ENCODE measurements around the gene SLC38A9.

Gene SLC38A9

DNA sequence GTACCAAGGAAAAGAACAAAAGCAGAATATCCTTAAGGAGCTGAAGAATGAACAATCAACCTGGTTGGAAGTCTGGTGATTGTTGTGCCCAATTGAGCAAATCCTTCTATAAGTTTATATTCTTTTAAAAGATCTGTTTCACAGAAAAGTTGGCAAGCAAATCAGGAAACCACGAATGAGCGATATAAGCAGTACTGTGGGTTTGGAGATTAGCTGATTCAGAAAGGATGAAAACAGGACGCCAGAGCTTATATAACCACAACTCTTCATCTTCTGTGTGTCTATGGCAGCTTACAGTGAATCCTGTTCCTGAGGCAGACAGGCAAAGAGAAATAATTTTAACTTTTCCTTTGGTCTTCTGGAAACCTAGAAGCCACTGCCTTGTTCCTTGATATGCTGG lies 61.7 kb downstream of the SLC38A9 start:
- no peak for DNase-seq (ENCODE audit: low read depth in 2 of 2)

DNA sequence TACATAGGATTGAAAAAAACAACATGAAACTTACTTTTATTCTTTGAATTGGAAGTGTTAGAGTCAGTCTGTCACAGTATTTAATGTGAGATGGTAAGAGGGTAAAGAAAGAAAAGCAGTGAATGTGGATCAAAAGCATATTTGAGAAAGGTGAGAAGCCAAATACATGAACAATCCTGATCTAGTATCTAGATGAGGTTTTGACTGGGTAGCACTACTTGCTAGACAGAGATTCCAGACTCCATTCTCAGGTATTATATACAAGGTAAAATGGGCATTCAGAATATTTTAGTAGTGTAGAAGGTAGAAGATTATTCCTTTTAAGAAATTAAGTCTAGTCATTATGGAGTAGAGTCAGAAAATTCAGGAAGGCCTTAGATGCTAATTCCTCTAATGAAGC lies 62.2 kb downstream of the SLC38A9 start:
- no peak for DNase-seq (ENCODE audit: low read depth in 2 of 2)

DNA sequence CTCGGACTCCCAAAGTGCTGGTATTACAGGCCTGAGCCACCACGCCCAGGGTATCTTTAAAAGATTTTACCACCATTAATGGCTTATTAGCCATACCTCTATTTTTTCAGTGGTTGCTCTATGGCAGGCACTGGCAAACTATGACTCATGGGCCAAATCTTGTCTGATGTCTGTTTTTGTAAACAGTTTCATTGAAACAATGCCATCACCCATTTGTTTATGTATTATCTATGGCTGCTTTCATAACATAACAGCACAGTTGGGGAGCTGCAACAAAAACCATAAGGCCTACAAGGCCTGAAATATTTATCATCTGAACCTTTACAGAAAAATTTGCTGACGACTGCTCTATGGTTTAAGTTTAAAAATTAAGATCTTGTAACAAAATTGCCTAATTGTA lies 66.8 kb downstream of the SLC38A9 start:
- DNase-seq (ENCODE audit: low read depth in 2 of 2): no peak

DNA sequence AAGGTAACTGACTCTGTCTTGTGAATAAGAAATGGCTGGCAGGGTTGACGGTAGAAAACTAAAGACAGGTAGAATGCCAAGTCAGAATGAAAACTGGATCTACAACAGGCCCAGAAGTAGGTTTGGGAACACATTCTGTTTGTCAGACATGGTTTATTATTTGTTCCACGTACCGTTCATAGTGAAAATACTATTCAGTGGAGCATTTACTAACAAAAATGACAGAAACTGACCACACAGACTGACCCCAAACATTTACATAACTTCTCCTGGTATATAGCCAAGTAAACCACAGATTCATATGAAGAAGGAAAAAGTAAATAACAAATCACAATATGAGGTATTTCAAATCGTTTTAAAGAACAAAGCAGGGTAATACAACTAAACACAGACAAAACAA lies 73.7 kb downstream of the SLC38A9 start:
- no peak for DNase-seq (ENCODE audit: low read depth in 2 of 2)

DNA sequence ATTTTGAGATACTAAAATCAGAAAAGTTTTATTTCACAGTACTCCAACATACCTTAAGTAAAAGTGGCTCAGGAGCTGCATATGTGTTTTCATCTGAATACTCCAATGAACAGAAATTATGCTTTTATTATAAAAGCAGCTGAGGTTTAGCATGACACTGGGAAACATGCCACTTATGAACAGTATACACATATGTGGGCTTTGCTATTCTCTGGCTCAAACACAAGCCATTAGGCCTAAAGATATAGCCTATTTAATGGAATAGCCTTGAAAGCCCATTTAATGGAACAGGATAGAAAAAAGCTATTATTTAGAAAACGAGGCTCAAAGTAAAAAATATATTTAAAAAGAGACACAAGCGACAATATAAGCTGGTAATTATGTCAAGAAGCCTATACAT lies 74.1 kb downstream of the SLC38A9 start:
- DNase-seq (ENCODE audit: low read depth in 2 of 2): no peak

DNA sequence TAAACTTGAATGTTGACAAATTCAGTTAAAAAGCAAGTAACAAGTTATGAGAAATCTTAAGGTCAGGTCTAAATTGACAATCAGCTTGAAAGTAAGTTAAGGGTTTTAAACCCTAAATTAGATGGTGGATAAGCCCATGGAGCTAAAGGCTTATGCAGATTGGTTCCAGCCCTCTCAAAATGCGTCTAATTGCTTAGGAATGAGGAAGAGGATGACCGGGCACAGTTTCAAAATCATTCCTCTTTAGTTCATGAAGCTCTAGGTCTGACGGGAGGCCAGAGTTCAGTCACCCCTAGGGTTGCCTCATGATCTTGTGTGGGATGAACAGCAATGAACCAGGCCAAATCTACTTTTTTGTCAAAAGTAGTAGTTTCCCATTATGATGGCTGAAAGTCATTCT lies 75.4 kb downstream of the SLC38A9 start:
- DNase-seq (ENCODE audit: low read depth in 2 of 2): no peak

DNA sequence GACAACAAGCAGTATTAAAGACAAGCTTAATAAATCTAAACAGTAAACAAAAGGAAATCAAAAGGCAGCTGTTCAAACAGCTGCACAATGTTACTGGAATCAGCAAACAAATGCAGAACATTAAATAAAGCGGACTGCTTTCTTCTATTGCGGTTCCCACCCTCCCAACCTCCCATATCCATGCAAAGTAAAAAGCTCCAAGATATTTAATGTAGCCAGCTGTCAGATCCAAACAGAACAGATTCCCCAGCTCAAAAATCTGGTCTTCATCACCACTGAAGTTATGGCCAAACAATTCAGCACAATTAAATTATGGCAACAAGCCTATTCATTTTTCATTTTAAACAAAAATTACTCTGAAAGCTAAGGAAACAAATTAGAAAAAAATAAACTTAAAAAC lies 75.9 kb downstream of the SLC38A9 start:
- DNase-seq (ENCODE audit: low read depth in 2 of 2): no peak

DNA sequence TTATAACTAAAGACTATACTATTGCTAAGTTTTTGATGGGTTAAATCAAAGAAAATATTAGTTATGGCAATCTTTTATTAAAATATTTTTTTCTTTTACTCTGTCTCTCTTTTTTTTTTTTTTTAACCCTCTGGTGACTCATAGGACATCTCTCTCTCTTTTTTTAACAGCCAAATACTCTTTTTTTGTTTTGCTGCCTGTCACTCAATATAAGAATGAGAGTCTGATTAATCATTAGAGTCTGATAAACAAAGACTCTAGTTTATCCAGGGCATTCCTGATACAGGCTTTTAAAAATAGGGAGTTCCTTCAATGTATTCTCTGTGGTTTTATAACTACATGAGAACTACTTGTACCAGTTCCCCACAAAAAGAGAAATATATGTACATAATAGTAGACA lies 77.3 kb downstream of the SLC38A9 start:
- no peak for DNase-seq (ENCODE audit: low read depth in 2 of 2)

DNA sequence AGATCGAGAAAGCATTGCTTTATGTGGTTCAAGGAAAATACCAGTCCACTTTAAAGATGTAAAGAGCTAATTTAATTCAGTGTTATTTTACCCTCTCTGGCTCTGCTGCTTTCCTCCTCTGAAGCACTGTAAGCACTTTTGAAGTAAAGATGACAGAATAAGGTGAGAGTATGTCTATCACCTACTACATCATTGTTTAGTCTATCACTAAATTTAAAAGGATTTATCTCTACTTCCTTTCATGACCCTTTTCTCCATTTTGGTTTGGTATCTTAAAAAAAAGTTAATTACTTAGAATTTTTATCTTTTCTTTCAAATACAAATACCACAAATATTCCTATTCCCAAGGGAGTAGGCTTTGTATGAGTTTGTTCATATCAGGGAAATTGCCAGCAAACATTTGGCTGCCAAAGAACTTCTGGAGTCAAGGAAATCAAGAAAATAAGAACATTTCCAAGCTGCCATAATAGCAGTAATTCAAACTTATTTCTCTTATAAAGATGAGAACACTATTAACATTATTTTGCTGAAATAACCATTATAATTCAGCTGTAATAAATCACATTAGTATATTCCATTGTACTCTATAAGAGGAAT lies 77.8 kb downstream of the SLC38A9 start:
- DNase-seq (ENCODE audit: low read depth in 2 of 2): no peak

DNA sequence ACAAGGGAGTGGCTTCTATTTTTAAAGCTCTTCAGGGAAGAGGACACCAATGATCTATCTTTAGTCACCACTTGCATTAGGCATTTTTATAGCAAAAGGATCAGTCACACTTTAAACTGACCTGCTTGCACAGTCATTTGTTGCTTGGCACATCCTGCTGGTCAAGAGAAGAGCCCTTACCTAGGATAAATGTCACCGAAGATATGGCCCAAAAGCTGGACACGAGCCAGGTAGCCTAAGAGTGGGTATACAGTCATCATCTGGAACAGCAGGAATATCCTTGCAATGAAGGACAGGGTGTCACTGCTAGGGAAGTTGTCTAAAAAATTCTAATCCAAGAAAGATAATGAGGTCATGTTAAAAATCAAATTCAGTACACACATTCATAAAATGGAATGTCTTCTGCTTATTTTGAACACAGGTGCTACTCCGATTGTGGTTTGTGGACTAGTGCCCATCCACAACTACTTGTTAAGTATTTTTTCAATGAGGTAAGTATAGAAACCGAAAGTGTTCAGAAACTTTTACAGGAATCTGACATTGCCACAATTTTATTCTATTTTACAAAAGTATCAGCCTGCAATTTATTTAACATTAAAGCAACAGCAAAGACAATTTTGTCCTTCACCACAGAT lies 78.4 kb downstream of the SLC38A9 start:
- no peak for DNase-seq (ENCODE audit: low read depth in 2 of 2)

DNA sequence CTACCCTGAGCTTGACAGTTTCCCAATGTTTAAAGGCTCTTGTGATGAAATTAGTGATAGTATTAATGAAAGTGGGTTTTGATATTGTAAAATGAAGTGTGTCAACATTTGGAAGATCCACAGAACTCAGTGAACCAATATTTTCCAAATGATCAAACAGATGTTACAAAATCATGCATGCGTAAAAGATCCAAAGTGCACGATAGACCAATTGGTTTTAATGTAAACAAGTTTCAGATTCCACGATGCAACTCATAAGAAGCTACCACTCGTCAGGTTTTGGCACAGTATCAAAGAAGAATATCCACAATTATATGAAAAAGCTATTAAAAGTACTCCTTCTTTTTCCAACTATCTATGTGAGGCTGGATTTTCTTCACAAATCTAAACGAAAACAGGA lies 82.3 kb downstream of the SLC38A9 start:
- no peak for DNase-seq (ENCODE audit: low read depth in 2 of 2)

DNA sequence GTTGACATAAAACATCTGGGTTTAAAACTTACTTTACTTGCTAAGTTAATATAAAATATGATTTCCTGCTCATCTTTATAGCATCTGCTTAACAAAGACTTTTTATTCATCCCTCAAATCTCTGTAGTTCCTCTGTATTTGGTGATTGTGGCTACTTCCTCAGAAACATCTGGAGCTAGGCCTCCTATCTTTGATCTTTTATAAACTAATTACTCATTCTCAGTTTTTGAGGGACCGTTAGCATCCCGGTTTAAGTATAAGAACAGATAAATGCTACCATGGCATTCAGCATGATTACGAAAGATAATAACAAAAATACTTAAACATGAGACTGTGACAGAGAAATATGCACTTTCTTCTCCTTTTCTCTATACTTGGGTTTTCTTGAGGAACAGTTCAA lies 85.3 kb downstream of the SLC38A9 start:
- DNase-seq (ENCODE audit: low read depth in 2 of 2): no peak

DNA sequence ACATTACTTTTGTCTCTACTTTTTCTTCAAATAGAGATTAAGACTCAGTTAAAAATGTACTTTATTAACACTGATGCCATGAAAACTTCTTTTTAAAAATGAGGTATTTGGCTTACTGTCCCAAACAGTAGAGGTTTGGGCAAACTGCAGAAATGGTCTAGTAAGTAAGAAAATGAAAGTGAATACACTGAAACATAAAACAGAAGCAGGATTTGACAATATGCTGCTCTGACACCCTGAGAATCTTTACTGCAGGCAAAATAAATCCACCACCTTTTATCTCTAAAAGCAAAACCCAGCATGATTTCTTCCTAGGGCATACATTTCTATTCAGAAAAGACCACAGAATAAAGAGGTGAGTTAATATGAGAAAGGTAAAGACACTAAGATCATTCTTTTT lies 86.2 kb downstream of the SLC38A9 start:
- DNase-seq (ENCODE audit: low read depth in 2 of 2): no peak

DNA sequence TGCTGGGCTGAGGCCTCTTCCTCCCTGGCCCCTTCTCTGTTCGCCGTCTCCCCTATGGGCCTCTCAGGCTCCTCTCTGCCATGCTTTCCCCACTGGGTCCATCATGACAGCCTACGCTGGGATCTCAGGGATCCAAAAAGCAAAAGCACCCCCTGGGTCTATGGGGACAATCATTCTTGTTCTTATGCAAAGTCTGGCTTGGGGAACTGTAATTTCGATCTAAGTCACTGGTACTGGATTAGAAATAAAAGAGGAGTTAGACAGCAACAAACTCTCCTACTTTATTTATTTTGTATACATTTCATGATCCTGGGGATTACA lies 86.6 kb downstream of the SLC38A9 start:
- DNase-seq (ENCODE audit: low read depth in 2 of 2): no peak

DNA sequence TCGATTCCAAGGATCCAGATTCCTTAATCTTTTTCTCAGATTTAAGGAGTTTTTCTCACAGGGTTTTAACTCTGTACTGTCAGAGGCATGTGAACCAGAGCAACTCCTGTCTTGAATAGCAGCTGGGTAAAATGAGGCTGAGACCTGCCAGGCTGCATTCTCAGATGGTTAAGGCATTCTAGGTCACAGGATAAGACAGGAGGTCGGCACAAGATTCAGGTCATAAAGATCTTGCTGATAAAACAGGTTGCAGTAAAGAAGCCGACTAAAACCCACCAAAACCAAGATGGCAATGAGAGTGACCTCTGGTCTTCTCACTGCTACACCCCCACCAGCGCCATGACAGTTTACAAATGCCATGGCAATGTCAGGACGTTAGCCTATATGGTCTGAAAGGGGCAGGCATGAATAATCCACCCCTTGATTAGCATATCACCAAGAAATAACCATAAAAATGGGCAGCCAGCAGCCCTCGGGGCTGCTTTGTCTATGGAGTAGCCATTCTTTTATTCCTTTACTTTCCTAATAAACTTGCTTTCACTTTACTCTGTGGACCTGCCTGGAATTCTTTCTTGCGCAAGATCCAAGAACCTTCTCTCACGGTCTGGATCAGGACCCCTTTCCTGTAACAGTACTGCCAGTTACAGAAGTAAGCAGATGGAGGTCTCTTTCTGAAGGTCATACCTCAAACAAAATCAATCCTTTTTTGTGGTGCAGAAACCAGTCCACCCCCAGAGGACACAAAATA lies 87.1 kb downstream of the SLC38A9 start:
- DNase-seq (ENCODE audit: low read depth in 2 of 2): no peak

DNA sequence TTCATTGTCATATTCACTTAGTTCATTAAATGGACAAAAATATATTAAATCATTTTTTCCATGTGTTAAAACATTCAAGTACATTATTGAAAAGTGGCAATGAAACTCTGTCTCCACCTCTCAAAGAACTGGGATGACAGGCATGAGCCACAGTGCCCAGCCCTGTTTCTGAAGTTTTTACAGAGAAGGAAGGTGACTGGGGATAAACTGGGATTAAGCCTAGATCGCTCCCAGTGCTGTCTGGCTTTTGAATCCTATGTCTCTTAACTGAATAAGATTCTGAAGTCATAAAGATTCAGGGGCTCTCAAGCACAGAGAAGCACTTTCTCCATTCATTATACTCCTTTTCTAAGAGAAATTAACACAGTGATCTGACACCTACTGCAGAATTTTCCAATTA lies 88.3 kb downstream of the SLC38A9 start:
- DNase-seq (ENCODE audit: low read depth in 2 of 2): no peak

DNA sequence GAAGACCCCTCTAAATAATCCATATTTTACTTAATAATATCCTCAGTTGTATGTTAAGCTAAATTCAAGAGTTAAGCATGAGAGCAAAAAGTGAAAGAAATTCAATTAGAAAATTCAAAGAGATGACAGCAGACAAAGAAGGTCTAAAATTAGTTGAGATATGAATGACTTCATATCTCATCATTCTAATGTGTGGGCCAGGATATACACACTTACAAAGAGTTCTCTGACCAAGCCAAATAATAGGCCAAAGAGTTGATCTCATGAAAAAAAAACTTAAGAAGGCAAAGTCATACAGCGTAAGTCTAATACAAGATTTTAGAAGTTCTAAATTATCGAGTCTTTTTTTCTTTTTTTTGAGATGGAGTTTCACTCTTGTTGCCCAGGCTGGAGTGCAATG lies 89.7 kb downstream of the SLC38A9 start:
- no peak for DNase-seq (ENCODE audit: low read depth in 2 of 2)

DNA sequence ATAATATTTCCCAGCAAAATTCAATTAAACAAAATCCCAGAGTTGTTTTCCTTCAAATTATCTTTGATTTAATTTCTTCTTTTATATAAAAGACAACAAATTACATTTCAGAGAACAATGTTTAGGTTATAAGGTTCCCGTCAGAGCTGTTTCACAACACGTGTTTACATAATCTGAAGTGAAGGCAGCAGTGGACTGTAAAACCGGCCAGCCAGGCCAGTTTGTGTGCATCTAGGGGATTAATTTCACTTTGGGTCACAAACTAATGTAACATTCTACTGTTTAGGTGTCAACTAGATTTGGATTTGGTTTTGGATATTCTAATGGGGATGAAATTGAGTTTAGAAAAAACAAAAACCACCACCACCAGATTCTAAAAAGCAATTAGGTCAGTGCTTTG lies 90.9 kb downstream of the SLC38A9 start:
- no peak for DNase-seq (ENCODE audit: low read depth in 2 of 2)

DNA sequence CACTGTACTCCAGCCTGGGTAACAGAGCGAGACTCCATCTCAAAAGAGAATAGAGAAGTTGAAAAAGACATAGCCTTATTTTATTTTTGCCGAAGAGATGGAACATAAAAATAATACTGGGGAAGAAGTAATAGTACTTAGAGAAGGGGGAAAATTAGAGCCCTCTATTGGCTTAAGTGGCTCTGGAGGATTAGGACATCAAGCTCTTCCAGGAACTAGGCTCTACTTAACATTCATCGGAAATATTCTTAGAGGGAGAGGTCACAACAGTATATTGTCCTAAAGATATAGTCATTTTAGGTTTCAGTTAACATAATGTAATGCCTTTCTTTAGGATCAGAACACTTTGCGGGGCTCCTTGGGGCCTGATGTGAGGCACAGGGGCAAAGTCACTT lies 91.4 kb downstream of the SLC38A9 start:
- DNase-seq (ENCODE audit: low read depth in 2 of 2): no peak

DNA sequence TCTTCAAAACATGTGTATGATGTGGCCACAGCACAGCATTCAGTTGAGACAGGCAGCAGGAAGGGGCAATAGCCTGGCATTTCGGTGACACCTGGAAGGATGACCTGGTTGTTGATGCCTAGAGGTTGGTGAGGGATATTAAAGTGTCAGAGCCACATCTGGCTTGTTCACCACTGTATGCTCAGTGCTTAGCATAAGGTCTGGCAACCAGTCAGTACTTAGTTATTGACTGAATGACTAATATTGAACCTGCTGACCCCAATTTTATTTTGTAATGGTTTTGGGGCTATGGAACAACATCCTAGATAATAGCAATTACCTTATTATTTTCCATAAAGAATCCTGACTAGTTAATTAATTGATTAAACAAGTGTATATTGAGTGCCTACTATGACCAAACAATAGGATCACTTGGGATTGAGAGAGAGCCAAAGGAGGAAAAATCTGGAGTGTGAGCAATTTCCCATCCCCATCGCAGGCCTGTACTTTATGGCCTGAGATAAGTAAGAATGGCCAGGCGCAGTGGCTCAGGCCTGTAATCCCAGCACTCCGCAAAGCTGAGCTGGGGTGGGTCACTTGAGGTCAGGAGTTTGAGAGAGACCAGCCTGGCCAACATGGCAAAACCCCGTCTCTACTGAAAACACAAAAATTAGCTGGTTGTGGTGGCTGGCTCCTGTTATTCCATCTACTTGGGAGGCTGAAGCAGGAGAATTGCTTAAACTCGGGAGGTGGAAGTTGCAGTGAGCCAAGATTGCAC lies 91.9 kb downstream of the SLC38A9 start:
- no peak for DNase-seq (ENCODE audit: low read depth in 2 of 2)

DNA sequence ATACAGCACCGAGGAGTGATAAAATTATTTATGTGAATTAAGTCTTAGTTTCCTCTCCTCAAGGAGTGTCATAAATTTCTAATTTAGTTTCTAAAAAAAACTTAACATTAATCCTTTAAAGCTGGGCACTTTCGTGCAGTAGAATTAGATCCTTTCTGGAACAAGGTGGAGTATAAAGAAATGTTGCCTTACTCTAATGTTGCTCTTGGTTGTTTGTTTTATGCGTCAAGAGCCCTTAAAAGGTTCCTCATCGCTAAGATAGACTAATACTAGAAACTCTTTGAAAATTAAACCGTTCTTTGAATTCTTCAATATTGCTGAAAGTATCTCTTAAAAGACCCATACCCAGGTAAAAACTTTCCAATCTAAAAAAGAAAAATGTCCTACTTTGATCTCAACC lies 93.8 kb downstream of the SLC38A9 start:
- DNase-seq (ENCODE audit: low read depth in 2 of 2): no peak

DNA sequence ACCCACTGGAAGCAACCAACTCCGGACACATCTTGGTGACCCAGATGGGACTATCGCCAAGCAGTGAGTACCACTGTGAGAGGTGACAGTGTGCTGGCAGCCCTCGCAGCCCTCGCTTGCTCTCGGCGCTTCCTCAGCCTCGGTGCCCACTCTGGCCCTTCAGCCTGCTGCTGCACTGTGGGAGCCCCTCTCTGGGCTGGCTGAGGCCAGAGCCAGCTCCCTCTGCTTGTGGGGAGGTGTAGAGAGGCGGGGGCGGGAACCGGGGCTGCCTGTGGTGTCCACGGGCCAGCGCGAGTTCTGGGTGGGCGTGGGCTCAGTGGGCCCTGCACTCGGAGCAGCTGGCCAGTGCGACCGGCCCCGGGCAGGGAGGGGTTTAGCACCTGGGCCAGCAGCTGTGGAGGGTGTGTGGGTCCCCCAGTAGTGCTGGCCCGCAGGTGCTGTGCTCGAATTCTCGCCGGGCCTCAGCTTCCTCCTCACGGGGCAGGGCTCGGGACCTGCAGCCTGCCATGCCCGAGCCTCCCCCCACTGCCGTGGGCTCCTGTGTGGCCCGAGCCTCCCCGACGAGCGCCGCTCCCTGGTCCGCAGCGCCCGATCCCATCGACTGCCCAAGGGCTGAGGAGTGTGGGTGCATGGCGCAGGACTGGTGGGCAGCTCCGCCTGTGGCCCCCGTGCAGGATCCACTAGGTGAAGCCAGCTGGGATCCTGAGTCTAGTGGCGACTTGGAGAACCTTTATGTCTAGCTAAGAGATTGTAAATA lies 98.8 kb downstream of the SLC38A9 start:
- no peak for DNase-seq (ENCODE audit: low read depth in 2 of 2)
